Esophagus squamous epithelium (tissue), 5 donors: Measurements from ENCODE around the gene R3HDM4. TPM values are rescaled to one million over a fixed set of nuclear protein-coding genes. Genes with fewer than 3 reads are reported as not detected.

Experiments
- DNase-seq: peaks from one replicate; lab custom pipeline; 2025; lab: John Stamatoyannopoulos, UW
- H3K27ac ChIP-seq, 4 donors: fragments of 200-600 bp; sonication (generic); one replicate each; pipeline ENCODE4 v1.5.1; 2016 to 2019; ENCODE audit warnings: mild to moderate bottlenecking in 1 of 4
- H3K27me3 ChIP-seq, 4 donors: fragments of 200-600 bp; sonication (generic); 1 replicate in 3 of 4; 2 replicates in 1 of 4; pipeline versions ENCODE4 v1.5.1 to v1.6.0; 2017 to 2021; ENCODE audit warnings: antibody characterized with exemption in 1 of 4
- H3K36me3 ChIP-seq, 3 donors: fragments of 200-600 bp; sonication (generic); one replicate each; pipeline ENCODE4 v1.5.1; 2016 to 2019
- H3K4me1 ChIP-seq, 3 donors: fragments of 200-600 bp; sonication (generic); one replicate each; pipeline ENCODE4 v1.5.1; 2017 to 2019
- H3K4me3 ChIP-seq, 4 donors: fragments of 200-600 bp; sonication (generic); 1 replicate in 3 of 4; 2 replicates in 1 of 4; pipeline ENCODE4 v1.5.1; 2016 to 2019; ENCODE audit warnings: mild to moderate bottlenecking in 2 of 4, moderate library complexity in 1 of 4
- H3K9me3 ChIP-seq, 3 donors: fragments of 200-600 bp; sonication (generic); one replicate each; pipeline ENCODE4 v1.5.1; 2016 to 2019
- CTCF ChIP-seq, 6 experiments: fragments of 450-650 bp in 4 of 6; fragments of 200-600 bp in 2 of 6; sonication (generic) in 2 of 6; IDR thresholded peaks; one replicate each; pipeline ENCODE4 v1.5.1; 2016 to 2019; ENCODE audit warnings: antibody characterized with exemption in 6 of 6, mild to moderate bottlenecking in 4 of 6, moderate library complexity in 4 of 6
- POLR2A ChIP-seq, 4 donors: fragments of 450-650 bp; IDR thresholded peaks; one replicate each; pipeline ENCODE4 v1.6.1; 2017; ENCODE audit warnings: antibody characterized with exemption in 4 of 4, mild to moderate bottlenecking in 4 of 4, moderate library complexity in 3 of 4
- WGBS, 2 donors: methylation state at CpG; one replicate each; pipeline ENCODE4 v1.1.5; 2018; 5-methylcytosine and 5-hydroxymethylcytosine counted together
- intact Hi-C: fragments of 100-400 bp; cut with DNase I; formaldehyde crosslinking; loops from one replicate; pipeline ENCODE4 v1.15.0; 2022
- total RNA-seq, 4 donors: library from RNA; depleted of rRNA; stranded (reverse); fragments of >200 nt; gene quantifications; one replicate each; pipeline ENCODE4 v1.1.0, GENCODE V29; 2016
- donor health status: DM: yes; HTN: yes; CAD: no.

Gene R3HDM4
- total RNA-seq, 4 donors from 2014 or later, result 42.9 to 83.7 (median 62.4) TPM

GRCh38 chr19:952049-952679 lies 39.1 kb upstream of the R3HDM4 start:
- WGBS, 2 donors, result 66 to 77% methylated on average over 7 to 14 of the region's 14 CpGs
- TF ChIP-seq POLR2A (IDR thresholded peaks at IDR 0.05) (no peak), CTCF (IDR thresholded peaks at IDR 0.05) (no peak)
- intact Hi-C loops, result no loop called here
- peaks cover 0 to 4% (median 0%) of the 10 kb centered on the region in 3 donors for H3K36me3 ChIP-seq
- H3K27ac ChIP-seq, result no peak overlapping the region
- no peak for DNase-seq
- H3K27me3 ChIP-seq, result no peaks in the 10 kb centered on the region
- peaks cover 10 to 25% (median 11%) of the 10 kb centered on the region in 3 donors for H3K4me1 ChIP-seq
- H3K9me3 ChIP-seq, result no peaks in the 10 kb centered on the region
- no peak overlapping the region for H3K4me3 ChIP-seq

- Histone ChIP-seq H3K27me3 (no peaks in the 10 kb centered on the region), H3K36me3 (peaks cover 0 to 4% (median 0%) of the 10 kb centered on the region in 3 donors), H3K27ac (no peak overlapping the region), H3K9me3 (no peaks in the 10 kb centered on the region), H3K4me1 (peaks cover 10 to 18% (median 11%) of the 10 kb centered on the region in 3 donors), H3K4me3 (no peak overlapping the region)
- intact Hi-C loops, result no loop called here
- WGBS, 2 donors, result 76 to 77% methylated on average over 7 to 13 of the region's 17 CpGs
- DNase-seq, result no peak
- TF ChIP-seq POLR2A (IDR thresholded peaks at IDR 0.05), result no peak
- no peak for TF ChIP-seq CTCF (IDR thresholded peaks at IDR 0.05)
Measured at GRCh38 chr19:950352-951066, 37.5 kb upstream of the R3HDM4 start.

GRCh38 chr19:948842-949496 lies 36.0 kb upstream of the R3HDM4 start:
- 84 to 91% methylated on average over 6 to 8 of the region's 25 CpGs for WGBS, 2 donors
- no peak overlapping the region for H3K4me3 ChIP-seq
- no peak for DNase-seq
- intact Hi-C loops, result no loop called here
- H3K4me1 ChIP-seq, result peaks cover 10 to 28% (median 11%) of the 10 kb centered on the region in 3 donors
- H3K36me3 ChIP-seq, result peaks cover 0 to 4% (median 0%) of the 10 kb centered on the region in 3 donors
- TF ChIP-seq POLR2A (IDR thresholded peaks at IDR 0.05) (no peak), CTCF (IDR thresholded peaks at IDR 0.05) (no peak)
- H3K27ac ChIP-seq, result no peak overlapping the region
- no peaks in the 10 kb centered on the region for H3K27me3 ChIP-seq
- no peaks in the 10 kb centered on the region for H3K9me3 ChIP-seq

- WGBS, 2 donors, result 78 to 83% methylated on average over 10 to 25 of the region's 47 CpGs
- DNase-seq, result peak; percentile 54
- H3K27ac ChIP-seq, result peak overlapping the region in 2 of 4 donors; percentile 6 to 73
Measured at GRCh38 chr19:947707-948539, 34.9 kb upstream of the R3HDM4 start.

More at GRCh38 chr19:947707-948539, 34.9 kb upstream of the R3HDM4 start:
- Histone ChIP-seq H3K4me1 (peaks cover 4 to 20% (median 5%) of the 10 kb centered on the region in 3 donors), H3K27me3 (no peaks in the 10 kb centered on the region), H3K36me3 (peaks cover 0 to 12% (median 0%) of the 10 kb centered on the region in 3 donors), H3K9me3 (no peaks in the 10 kb centered on the region), H3K4me3 (no peak overlapping the region)
- no peak for TF ChIP-seq CTCF (IDR thresholded peaks at IDR 0.05)
- TF ChIP-seq POLR2A (IDR thresholded peaks at IDR 0.05), result no peak
- intact Hi-C loops, result no loop called here
